GM12878 (cell line): ENCODE data around the gene ABCA13. TPM values are rescaled to one million over a fixed set of nuclear protein-coding genes. Genes with fewer than 3 reads are reported as not detected.

Experiments used
- ATAC-seq: fragments of 200-7000 bp; cut with Tn5 transposase; 3 replicates; pipeline ENCODE4 v1.9.1; 2020; ENCODE audit warnings: mild to moderate bottlenecking, moderate library complexity
- BruUV-seq: library from RNA; stranded (reverse); fragments of 400-500 nt; replicated peaks from 2 replicates; lab custom pipeline; 2021; lab: Mats Ljungman, UMichigan
- CTCF ChIA-PET: fragments of 300-600 bp; sonication (Branson Sonifier 250); formaldehyde crosslinking; extraction: SDS; loops from one replicate; lab custom pipeline; 2021; ENCODE audit warnings: inconsistent platforms; lab: Yijun Ruan, JAX
- POLR2A ChIA-PET: fragments of 350-600 bp; formaldehyde crosslinking; extraction: SDS; loops from one replicate; lab custom pipeline; 2021; ENCODE audit warnings: inconsistent platforms; lab: Charles Lee
- RAD21 ChIA-PET: fragments of 300-600 bp; sonication (Branson Sonifier 250); formaldehyde crosslinking; loops from one replicate; lab custom pipeline; 2023; ENCODE audit warnings: antibody characterized with exemption; ENCODE audit not compliant: unreplicated experiment; lab: Charles Lee
- SMC1A ChIA-PET: fragments of 300-600 bp; sonication (Branson Sonifier 250); formaldehyde crosslinking; loops from one replicate; lab custom pipeline; 2023; ENCODE audit not compliant: unreplicated experiment, uncharacterized antibody; lab: Charles Lee
- DNase-seq: peaks from one replicate; pipeline ENCODE4 v3.0.0-alpha.2; 2011; ENCODE audit warnings: low read depth, low spot score
- FAIRE-seq: peaks from 3 replicates; lab custom pipeline; 2011; peaks lifted over from hg19 to GRCh38; lab: Jason Lieb, UNC
- H2AFZ ChIP-seq: 2 replicates; pipeline ENCODE4 v1.6.0; 2011; ENCODE audit warnings: low read depth, low read length, control low read depth; ENCODE audit not compliant: control insufficient read depth
- H3K27ac ChIP-seq: 2 replicates; pipeline ENCODE4 v1.5.1; 2011; ENCODE audit warnings: control low read depth; ENCODE audit not compliant: control insufficient read depth, insufficient read depth
- H3K27me3 ChIP-seq, 2 experiments: replicated peaks in 1 of 2; 2 replicates each; pipeline versions ENCODE4 v1.6.0 to v1.6.1; 2011; ENCODE audit warnings: low read length in 1 of 2; ENCODE audit not compliant: control insufficient read depth in 2 of 2, insufficient read depth in 2 of 2
- H3K36me3 ChIP-seq, 2 experiments: 2 replicates each; pipeline ENCODE4 v1.5.1; 2011; ENCODE audit warnings: low read length in 1 of 2; ENCODE audit not compliant: control insufficient read depth in 2 of 2, insufficient read depth in 2 of 2
- H3K4me1 ChIP-seq: 2 replicates; pipeline ENCODE4 v1.6.1; 2011; ENCODE audit warnings: mild to moderate bottlenecking, low read length, moderate library complexity, mixed read lengths; ENCODE audit not compliant: control insufficient read depth, insufficient read depth
- H3K4me2 ChIP-seq: 2 replicates; pipeline ENCODE4 v1.6.0; 2011; ENCODE audit warnings: control low read depth; ENCODE audit not compliant: control insufficient read depth, insufficient read depth
- H3K4me3 ChIP-seq: fragments of 200-600 bp; sonication (generic); 2 replicates; pipeline ENCODE4 v1.5.1; 2016
- H3K79me2 ChIP-seq: 2 replicates; pipeline ENCODE4 v1.6.0; 2011; ENCODE audit warnings: low read length; ENCODE audit not compliant: control insufficient read depth, insufficient read depth
- H3K9ac ChIP-seq: 2 replicates; pipeline ENCODE4 v1.8.0; 2011; ENCODE audit warnings: low read length, control low read depth, mixed read lengths; ENCODE audit not compliant: control insufficient read depth, insufficient read depth
- H3K9me3 ChIP-seq: replicated peaks from 3 replicates; pipeline ENCODE4 v1.5.1; 2011; ENCODE audit warnings: mild to moderate bottlenecking, low read length; ENCODE audit not compliant: control insufficient read depth, insufficient read depth
- H4K20me1 ChIP-seq: 2 replicates; pipeline ENCODE4 v1.6.0; 2011; ENCODE audit not compliant: control insufficient read depth, insufficient read depth
- BCL3 ChIP-seq: IDR thresholded peaks from 2 replicates; pipeline ENCODE4 v1.6.1; 2011; ENCODE audit warnings: borderline replicate concordance, low read depth, mild to moderate bottlenecking, moderate library complexity, low read length; ENCODE audit not compliant: insufficient read depth, poor library complexity, severe bottlenecking
- CTCF ChIP-seq, 3 experiments: IDR thresholded peaks in 2 of 3; conservative IDR thresholded peaks in 1 of 3; 2 replicates each; pipeline ENCODE4 v1.5.1; 2011; ENCODE audit warnings: low read depth in 3 of 3, low read length in 3 of 3, mild to moderate bottlenecking in 3 of 3, control low read depth in 2 of 3, moderate library complexity in 2 of 3, inconsistent platforms in 1 of 3, mixed read lengths in 1 of 3; ENCODE audit not compliant: control insufficient read depth in 2 of 3, insufficient read depth in 1 of 3; ENCODE audit errors: extremely low read depth in 1 of 3
- DPF2 ChIP-seq: fragments of 450-650 bp; IDR thresholded peaks from 2 replicates; pipeline ENCODE4 v1.6.1; 2017; ENCODE audit warnings: mild to moderate bottlenecking
- IRF3 ChIP-seq: fragments of 450-650 bp; IDR thresholded peaks from 2 replicates; pipeline ENCODE4 v1.6.1; 2014; ENCODE audit warnings: mild to moderate bottlenecking
- PBX3 ChIP-seq: IDR thresholded peaks from 2 replicates; pipeline ENCODE4 v1.6.1; 2011; ENCODE audit warnings: mild to moderate bottlenecking, low read depth, low read length, moderate library complexity; ENCODE audit not compliant: insufficient replicate concordance
- RAD21 ChIP-seq: IDR thresholded peaks from 2 replicates; pipeline ENCODE4 v1.6.1; 2011; ENCODE audit warnings: mild to moderate bottlenecking, low read depth, low read length, moderate library complexity; ENCODE audit not compliant: insufficient read depth
- SMC3 ChIP-seq: IDR thresholded peaks from 2 replicates; pipeline ENCODE4 v1.6.1; 2011; ENCODE audit warnings: low read length, improper control_type of control experiment, borderline replicate concordance
- YBX1 ChIP-seq: fragments of 450-650 bp; IDR thresholded peaks from 2 replicates; pipeline ENCODE4 v1.6.1; 2016; ENCODE audit warnings: antibody characterized with exemption
- ZNF592 ChIP-seq: fragments of 450-650 bp; IDR thresholded peaks from 2 replicates; pipeline ENCODE4 v1.6.1; 2017; ENCODE audit warnings: mild to moderate bottlenecking, moderate library complexity
- WGBS: methylation state at CpG from one replicate; pipeline ENCODE4 v1.1.6; 2016; ENCODE audit warnings: low lambda C conversion rate; ENCODE audit not compliant: insufficient replicate concordance, insufficient coverage; ENCODE audit errors: missing lambda C conversion rate; 5-methylcytosine and 5-hydroxymethylcytosine counted together
- in situ Hi-C: fragments of 300-500 bp; cut with MboI; formaldehyde crosslinking; loops from 9 replicates; pipeline ENCODE4 v1.14.3; 2018; ENCODE audit warnings: mixed read lengths
- intact Hi-C: fragments of 100-400 bp; cut with micrococcal nuclease; formaldehyde crosslinking; loops from one replicate; pipeline ENCODE4 v1.14.2; 2022; ENCODE audit not compliant: unreplicated experiment
- polyA plus RNA-seq, 11 experiments: library from polyadenylated mRNA; depleted of rRNA in 4 of 11; unstranded in 6 of 11; stranded (reverse) in 5 of 11; fragments of >200 nt; fragmentation: Nextera tagmentation in 4 of 11; fragmentation: Illumina TruSeq in 1 of 11; extraction: Ambion mirVana in 4 of 11; extraction: Trizol in 1 of 11; gene quantifications; 1 replicate in 1 of 11; 2 replicates in 10 of 11; pipeline versions ENCODE4 v1.2.1 to v1.2.3, GENCODE V29; 2011 to 2016; ENCODE audit warnings: inconsistent platforms in 2 of 11, missing spikeins in 2 of 11, low read depth in 1 of 11
- total RNA-seq, 4 experiments: library from RNA; depleted of rRNA in 3 of 4; stranded (reverse); fragments of >200 nt in 3 of 4; fragmentation: Illumina TruSeq in 1 of 4; extraction: Trizol in 1 of 4; gene quantifications; 2 replicates each; pipeline versions ENCODE4 v1.2.1 to v1.2.3, GENCODE V29; 2013 to 2021

ABCA13 gene
- total and polyA plus RNA-seq, 10 of the 15 experiments (the other 5 are each of a cell fraction or from before 2014, with no cell fraction given) = under 0.01 to 0.98 (median 0.04) TPM; not detected in 2

- TF ChIP-seq PBX3 = no peak
- no peak for TF ChIP-seq DPF2
- TF ChIP-seq BCL3 = no peak
- TF ChIP-seq YBX1 = no peak
- TF ChIP-seq IRF3 = no peak
Measured at GRCh38 chr7:48150086-48150485, 21.2 kb upstream of the ABCA13 start (continued).

GRCh38 chr7:48154792-48155413 lies 16.4 kb upstream of the ABCA13 start:
- DNase-seq (no peak), ATAC-seq (peak; percentile 87), FAIRE-seq (no peak)
- Histone ChIP-seq H3K9ac (no peak overlapping the region), H3K79me2 (no peaks in the 10 kb centered on the region), H3K4me2 (no peak overlapping the region), H3K27me3 (no peaks in the 10 kb centered on the region; a peak in 2 of 4 replicates), H4K20me1 (no peaks in the 10 kb centered on the region), H2AFZ (no peak overlapping the region), H3K9me3 (no peaks in the 10 kb centered on the region), H3K36me3 (no peaks in the 10 kb centered on the region), H3K4me3 (no peak overlapping the region), H3K27ac (no peak overlapping the region), H3K4me1 (no peaks in the 10 kb centered on the region)
- 55% methylated on average over 8 of the region's 8 CpGs for WGBS
- intact Hi-C loops (loop anchor here (1.0 to 2.0 kb wide), 2 partner anchors 44 to 210 kb away; no protein-coding TSS in a partner anchor), in situ Hi-C loops (no loop called here)
- ChIA-PET POLR2A (no interaction called here), CTCF (interaction anchor here (0.6 to 1.9 kb wide), 13 partner anchors 10 to 217 kb away, joined by 3 to 26 read pairs (median 4); no protein-coding TSS in a partner anchor), SMC1A (interaction anchor here (0.6 to 3.0 kb wide), 4 partner anchors 12 to 210 kb away, joined by 3 to 17 read pairs (median 4); no protein-coding TSS in a partner anchor), RAD21 (interaction anchor here (1.1 to 1.4 kb wide), 4 partner anchors 45 to 227 kb away, joined by 3 to 17 read pairs (median 7); no protein-coding TSS in a partner anchor)
- peak; percentile 56 to 63 (median 61); a peak in 5 of 6 replicates for TF ChIP-seq CTCF (IDR thresholded peaks at IDR 0.05 in 2 of 3, conservative IDR thresholded peaks at IDR 0.05 in 1 of 3; ENCODE audit: control insufficient read depth in 2 of 3, extremely low read depth in 1 of 3, insufficient read depth in 1 of 3, low read depth in 3 of 3, low read length in 3 of 3)
- TF ChIP-seq RAD21 = peak; percentile 75
- peak; percentile 52; the same call in 1 of the 2 replicates for TF ChIP-seq SMC3
- no peak for TF ChIP-seq ZNF592
- no TSS peak for BruUV-seq
